Right renal cortex interstitium (tissue), 3 donors: ENCODE results near the gene STMP1. TPM values are rescaled to one million over a fixed set of nuclear protein-coding genes. Genes with fewer than 3 reads are reported as not detected.
"Not testable (repeated sequence)": the region's sequence is repeated elsewhere in the genome, so short reads cannot be mapped to it uniquely, and the experiment has no call there.

Source experiments
- DNase-seq, 3 donors: peaks; one replicate each; pipeline ENCODE4 v3.0.0-alpha.2; 2013; ENCODE audit warnings: low read depth in 3 of 3, low spot score in 2 of 3
- polyA plus RNA-seq, 3 donors: library from polyadenylated mRNA; unstranded; fragments of 120-200 nt; gene quantifications; one replicate each; pipeline ENCODE4 v1.2.1, GENCODE V29; 2013; ENCODE audit not compliant: insufficient read length in 3 of 3

The STMP1 gene
- polyA plus RNA-seq, 3 donors: 78.2 to 92.6 (median 89.5) TPM

DNA sequence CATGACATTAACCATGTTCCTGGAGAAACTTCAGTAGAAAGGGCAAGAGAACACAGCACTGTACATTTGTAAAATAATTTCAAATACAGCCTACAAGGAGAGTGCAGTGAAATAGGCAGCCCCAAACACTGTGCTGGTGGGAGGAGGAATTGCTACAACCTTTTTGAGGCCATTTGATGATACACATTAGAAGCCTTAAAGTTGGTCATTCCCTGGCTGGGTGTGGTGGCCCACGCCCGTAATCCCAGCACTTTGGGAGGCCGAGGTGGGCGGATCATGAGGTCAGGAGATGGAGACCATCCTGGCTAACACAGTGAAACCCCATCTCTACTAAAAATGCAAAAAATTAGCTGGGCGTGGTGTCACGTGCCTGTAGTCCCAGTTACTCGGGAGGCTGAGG, 30.3 kb downstream of the STMP1 start:
- not testable (repeated sequence) for DNase-seq

DNA sequence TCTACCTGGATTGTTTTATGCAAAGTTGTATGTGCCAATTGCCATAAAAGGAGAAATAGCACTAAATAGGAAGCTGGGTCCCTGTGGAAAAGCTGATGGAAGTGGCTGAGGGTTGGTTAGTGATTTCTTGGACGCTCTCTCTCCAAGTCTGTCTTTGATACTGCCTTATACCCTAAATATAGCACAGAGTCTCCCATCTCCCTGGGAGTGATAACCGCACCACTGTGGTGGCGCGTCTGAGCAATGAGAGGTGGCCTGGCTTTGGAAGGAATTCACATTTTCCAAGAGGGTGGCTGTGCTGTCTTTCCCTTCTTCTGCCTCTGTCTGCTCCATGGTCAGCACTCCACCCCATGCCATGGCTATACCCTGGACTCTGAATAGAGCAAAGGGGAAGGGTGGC, 31.2 kb downstream of the STMP1 start:
- no peak for DNase-seq

- no peak for DNase-seq
Measured at GRCh38 chr7:135697276-135698049, 35.1 kb downstream of the STMP1 start.

GRCh38 chr7:135704074-135704473, 41.8 kb downstream of the STMP1 start:
- DNase-seq: no peak

GRCh38 chr7:135704698-135705097, 42.4 kb downstream of the STMP1 start:
- no peak for DNase-seq

DNA sequence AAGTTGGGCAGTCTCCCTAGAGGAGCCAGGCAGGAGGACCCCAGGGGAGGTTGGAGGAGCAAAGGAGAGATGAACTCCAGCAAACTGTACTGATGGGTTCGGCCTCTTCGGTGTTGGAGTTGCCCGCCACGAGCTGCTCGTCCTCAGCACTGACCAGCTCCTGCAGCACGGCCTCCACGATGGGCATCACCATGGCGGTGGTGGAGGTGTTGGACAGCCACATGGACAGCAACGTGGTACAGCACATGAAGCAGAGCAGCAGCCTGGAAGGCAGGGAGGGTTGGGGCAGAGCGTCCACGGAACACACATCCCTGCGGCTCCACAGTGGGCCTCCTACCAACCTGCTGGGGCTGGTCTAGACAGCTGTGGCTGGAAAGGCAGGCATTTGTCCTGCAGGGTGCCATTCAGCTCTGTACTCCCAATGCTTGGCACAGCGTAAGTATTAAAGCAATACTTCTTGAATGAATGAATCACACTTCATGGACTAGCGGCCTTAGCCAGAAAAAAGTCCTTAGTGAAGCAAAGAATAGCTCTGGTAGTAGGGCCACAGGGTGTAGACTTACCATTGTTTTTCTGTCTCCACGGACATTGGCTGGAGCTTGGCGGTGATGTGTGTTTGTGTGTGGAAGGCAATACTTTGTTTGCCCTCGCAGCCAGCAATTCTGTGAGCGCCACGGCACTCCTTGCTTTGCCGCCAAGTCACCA, 43.9 kb downstream of the STMP1 start:
- DNase-seq: no peak

DNA sequence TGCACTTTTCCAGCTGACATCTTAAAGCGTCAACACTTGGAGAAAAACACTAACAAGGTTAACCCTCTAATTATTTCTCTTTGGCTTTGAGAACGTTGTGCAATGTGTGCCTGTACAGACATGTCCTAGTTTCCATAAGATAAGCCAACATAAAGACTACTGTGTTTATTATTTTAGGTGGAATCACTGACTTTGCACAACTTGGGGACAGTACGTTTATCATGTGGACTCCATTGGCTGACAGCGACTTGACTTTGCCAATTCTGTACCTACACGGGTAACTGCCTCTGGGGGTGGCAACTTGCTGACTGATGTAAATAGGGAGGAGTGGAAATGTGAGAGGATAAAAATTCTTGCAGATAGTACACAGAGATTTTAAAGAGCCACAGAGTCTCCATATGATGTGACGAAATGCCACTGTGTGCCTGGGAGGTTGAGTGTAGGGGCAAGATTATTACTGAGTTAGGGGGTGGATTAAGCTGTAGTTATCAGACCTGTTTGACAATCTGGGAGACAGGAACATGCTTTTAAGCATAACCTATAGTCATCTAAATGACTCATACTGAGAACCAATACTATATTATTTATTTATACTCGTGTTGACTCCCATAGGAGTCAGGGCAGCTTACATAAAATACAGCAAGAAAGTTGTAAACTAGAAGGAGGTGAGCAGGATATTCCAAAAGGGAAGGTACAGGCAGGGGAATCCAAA, 44.7 kb downstream of the STMP1 start:
- no peak for DNase-seq

DNA sequence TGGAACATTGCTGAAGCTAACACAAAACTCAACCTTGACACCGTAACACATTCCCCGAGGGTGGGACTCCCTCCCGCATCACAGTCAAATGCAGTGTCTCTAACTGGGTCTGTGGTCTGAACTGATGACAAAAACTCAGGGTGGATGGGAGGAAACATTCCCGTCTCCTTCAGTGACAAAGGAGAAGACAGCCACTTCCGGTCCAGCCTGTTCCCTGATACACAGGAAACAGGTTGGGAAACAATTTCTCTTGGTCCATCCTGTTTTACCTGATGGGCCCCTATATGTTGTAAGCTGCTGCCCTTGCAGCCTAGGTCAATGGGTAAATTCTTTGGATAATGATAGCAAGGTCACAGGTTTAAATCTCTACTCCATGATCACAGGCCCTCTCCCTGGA, 45.3 kb downstream of the STMP1 start:
- no peak for DNase-seq

GRCh38 chr7:135708041-135708440, 45.7 kb downstream of the STMP1 start:
- no peak for DNase-seq

DNA sequence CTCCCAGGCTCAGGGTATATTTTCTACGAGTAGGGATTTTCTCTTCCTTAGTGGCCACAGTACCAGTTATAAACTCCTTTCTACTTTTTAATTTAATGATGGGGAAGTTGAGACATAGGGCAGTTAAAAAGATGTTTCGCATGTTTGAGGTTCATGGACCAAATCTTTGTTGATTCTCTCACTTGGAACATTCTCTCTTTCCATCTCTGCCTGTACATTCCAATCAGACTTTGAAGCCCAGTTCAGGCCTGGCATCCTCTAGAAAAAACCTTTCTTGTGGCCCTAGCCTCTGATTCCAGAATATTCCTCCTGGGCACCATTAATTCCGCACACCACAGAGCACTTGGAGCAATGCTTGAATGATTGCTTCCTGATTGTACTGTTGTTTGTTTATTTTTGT, 47.2 kb downstream of the STMP1 start:
- no peak for DNase-seq

DNA sequence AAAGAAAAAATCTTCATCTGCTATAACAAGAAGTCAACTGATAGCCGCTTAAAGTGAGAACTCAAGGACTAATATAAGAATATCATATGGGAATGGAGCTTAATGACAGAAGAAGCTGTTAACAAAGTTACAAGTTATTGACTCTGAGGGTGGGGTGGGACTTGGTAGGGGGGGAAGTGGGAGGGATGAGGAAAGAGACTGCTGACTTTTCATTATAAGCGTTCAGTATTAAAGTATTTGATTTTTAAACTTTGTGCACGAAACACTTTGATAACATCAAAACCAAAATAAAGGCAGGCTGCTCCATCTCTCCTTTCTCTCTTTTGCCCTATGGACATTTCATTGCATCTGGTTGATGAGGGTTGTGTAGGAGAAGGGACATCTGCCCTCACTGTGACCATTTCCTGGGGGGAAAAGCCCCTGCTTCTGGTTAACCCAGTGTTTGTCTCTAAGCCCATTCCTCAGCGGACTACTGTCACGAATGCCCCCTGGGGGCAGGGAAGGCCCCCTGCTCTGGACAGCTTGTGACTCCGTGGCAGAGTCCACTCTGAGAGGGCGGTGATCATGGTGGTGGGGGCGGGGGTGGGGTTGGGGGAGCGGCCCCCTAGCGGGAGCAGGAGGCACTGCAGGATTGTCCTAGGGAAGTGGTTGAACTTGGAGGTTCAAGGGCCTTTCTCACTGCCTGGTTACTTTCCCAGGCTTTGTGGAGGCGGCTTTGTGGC, 48.3 kb downstream of the STMP1 start:
- DNase-seq: no peak

DNA sequence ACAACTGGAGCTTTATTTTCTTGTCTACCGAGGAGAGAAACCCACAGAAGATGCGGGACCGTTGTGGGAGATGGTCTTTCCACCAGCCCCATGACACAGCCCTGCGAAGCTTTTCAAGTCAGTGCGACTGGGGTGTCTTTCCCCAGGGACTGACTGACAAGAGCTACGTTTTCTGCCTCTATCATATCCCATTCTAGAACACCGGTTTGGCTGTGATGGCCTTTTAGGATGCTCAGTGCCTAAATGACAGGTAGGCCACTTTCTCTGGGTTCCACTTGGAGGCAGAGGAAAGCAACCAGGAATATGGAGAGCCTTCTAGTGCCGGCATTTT, 48.8 kb downstream of the STMP1 start:
- DNase-seq: no peak

DNA sequence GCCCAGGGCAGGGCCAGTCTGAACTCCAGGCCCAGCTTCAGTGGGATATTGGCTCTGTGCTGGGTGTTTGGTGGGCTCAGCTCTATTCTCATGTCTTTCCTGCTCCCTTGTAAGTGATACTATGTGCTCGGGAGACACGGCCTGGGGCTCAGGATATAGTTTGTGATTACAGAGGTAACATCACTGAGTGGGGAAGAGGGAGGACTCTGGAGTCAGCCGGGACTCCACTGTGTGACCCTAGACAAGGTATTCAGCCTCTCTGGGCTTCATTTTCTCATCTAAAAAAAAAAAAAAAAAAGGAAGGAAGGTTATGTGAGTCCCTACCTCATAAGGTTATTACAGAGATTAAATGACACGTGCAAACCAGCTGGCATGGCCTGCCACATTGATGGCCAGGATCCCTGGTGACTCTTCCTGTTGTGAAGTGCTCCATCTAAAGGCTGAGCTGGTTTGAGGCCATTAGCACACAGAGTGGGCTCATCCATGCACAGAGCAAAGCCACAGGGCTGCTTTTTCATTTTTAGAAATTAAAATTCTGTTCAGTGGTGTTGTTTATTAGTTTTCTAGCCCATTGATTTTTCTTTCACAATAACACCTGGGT, 50.0 kb downstream of the STMP1 start:
- no peak for DNase-seq

GRCh38 chr7:135712796-135713195, 50.5 kb downstream of the STMP1 start:
- DNase-seq: no peak

DNA sequence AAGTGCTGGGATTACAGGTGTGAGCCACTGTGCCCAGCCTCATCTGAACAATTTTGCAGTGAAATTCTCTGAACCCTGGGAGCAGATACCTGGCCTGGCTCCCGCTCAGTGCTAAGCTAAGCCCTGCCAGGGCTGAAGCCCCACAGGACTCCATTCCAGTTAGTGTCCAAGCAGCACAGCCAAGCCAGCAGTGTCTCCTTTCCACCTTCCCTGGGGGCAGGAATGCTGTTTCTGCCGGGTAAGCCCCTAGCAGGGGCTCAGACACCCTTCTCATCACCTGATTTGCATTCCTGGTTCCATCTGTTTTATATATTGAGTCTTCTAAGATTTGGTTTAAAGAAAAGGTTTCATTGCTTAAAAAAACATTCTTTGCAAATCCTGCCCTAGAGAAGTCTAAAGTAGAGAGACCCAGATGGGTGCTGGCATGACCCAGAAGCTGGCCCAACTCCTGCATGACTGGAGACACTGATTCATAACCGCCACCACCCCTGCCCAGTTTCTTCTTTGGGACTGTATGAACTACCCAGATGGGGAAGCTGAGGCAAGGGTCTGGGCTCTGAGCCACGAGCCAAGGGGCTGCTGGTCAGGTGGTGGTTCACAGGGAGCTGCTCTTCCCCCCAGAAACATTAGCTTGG, 51.6 kb downstream of the STMP1 start:
- no peak for DNase-seq

- DNase-seq: no peak
Measured at GRCh38 chr7:135714534-135715009, 52.3 kb downstream of the STMP1 start.

- no peak for DNase-seq
Measured at GRCh38 chr7:135715055-135715522, 52.8 kb downstream of the STMP1 start.

- DNase-seq: no peak
Measured at GRCh38 chr7:135715673-135716072, 53.4 kb downstream of the STMP1 start.

- DNase-seq: no peak
Measured at GRCh38 chr7:135716677-135717238, 54.4 kb downstream of the STMP1 start.

DNA sequence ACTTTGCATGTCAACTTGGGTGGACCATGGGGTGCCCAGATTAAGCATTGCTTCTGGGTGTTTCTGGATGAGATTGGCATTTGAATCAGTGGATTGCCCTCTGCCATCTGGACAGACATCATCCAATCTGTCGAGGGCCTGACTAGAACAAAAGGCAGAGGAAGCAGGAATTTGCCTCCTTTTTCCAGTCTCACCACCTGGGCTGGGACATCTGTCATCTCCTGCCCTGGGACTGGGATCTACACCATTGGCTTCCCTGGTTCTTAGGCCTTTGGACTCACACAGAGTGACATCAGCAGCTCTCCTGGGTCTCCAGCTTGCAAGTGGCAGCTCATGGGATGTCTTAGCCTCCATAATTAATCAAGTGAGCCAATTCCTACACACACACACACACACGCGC, 55.4 kb downstream of the STMP1 start:
- no peak for DNase-seq
